ENCODE measurements around the gene LLGL1.

DNA sequence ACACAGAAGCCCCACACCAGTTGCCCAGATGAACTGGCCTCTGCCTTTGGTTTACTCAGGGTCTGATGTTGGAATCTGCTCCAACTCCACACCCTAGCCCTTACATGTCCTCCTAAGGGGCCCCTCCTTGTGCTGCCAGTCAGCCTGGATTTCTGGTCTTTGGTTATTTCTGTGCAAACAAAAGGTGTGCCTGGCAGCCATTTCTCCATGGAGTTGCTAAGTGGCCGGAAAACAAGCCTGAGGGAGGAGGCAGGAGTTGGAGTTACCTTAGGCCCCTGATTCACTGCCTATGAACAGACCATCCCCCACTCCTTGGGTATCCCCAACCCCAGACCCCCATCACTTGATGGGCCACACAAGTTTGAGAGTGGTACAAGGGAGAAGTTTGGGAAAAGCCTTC, 46.2 kb upstream of the LLGL1 start:
- TF ChIP-seq, protein P1, sequence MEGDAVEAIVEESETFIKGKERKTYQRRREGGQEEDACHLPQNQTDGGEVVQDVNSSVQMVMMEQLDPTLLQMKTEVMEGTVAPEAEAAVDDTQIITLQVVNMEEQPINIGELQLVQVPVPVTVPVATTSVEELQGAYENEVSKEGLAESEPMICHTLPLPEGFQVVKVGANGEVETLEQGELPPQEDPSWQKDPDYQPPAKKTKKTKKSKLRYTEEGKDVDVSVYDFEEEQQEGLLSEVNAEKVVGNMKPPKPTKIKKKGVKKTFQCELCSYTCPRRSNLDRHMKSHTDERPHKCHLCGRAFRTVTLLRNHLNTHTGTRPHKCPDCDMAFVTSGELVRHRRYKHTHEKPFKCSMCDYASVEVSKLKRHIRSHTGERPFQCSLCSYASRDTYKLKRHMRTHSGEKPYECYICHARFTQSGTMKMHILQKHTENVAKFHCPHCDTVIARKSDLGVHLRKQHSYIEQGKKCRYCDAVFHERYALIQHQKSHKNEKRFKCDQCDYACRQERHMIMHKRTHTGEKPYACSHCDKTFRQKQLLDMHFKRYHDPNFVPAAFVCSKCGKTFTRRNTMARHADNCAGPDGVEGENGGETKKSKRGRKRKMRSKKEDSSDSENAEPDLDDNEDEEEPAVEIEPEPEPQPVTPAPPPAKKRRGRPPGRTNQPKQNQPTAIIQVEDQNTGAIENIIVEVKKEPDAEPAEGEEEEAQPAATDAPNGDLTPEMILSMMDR (conservative IDR thresholded peaks at IDR 0.05) = no peak
- no peak for TF ChIP-seq EZH2 (IDR thresholded peaks at IDR 0.05; ENCODE audit: low read depth)

All from PC-9 (cell line).